ENCODE results near the gene DYSF.
A peak's percentile ranks its signal among the peaks of the same experiment; 100 is the strongest.

The DYSF gene

GRCh38 chr2:71686781-71687180 is 233.4 kb downstream of the DYSF start:
- peak in 3 of 58 donors; percentile 16 to 22 (median 17) for DNase-seq

- no peak for DNase-seq
These were observed 234.1 kb downstream of the DYSF start for GRCh38 chr2:71687412-71687811.

- DNase-seq: no peak
These were observed 235.2 kb downstream of the DYSF start for GRCh38 chr2:71688530-71688929.

DNA sequence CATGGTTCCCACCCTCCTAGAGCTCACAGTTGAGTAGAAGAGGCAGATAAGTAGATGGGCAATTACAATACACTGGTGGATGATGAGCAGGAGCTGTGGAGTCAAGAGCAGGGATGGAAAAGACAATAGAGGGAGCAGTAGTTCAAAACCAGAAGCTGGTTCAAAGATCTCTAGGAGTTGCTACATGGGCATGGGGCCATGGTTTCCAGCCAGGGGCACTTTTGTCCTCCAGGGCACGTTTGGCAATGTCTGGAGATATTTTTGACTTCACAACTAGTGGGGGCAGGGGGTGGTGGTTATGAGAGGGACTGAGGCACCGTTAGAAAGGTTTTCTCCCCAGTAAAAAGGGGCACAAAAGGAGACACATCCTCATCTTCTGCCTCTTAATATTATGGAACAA is 236.0 kb downstream of the DYSF start:
- no peak for DNase-seq

DNA sequence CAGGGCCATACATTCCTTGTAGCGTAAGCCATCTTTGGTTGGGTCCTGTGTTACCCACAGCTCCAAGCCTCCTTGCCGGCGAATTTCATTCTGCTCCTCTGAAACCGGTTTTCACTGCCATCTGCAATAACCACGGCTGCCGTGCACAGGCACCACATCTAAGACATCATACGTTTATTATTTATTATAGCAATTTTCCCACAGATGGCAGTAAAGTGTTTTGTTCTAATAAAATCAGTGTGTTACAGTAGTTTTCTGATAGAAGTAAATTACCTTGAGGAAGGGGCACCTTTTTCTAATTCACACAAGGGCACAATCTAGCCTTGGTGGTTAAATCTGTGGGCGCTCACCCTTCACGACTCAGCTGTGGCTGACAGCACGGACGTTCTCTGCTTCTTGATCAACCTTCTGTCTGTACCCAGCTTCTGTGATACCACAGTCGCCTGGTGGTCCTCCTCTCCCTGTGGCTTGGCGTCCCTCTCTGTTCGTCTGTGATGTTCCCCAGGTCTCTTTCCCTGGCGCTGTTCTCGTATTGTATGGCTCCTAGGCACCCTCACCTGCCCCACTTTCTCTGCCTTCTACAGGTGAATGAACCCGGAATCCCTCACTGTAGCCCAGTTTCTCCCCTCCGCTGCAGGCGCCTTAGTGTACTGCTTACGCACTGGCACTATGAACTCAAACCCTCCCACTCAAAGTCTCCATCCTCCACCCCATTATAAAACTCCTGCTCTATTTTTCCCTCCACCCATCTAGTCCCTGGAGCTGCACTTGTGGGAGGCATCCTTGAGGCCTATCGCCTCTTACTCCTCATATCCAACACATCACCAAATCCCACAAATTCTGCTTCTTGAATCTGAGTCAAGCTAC is 236.8 kb downstream of the DYSF start:
- no peak for DNase-seq

GRCh38 chr2:71690876-71691475 is 237.6 kb downstream of the DYSF start:
- DNase-seq: no peak

DNA sequence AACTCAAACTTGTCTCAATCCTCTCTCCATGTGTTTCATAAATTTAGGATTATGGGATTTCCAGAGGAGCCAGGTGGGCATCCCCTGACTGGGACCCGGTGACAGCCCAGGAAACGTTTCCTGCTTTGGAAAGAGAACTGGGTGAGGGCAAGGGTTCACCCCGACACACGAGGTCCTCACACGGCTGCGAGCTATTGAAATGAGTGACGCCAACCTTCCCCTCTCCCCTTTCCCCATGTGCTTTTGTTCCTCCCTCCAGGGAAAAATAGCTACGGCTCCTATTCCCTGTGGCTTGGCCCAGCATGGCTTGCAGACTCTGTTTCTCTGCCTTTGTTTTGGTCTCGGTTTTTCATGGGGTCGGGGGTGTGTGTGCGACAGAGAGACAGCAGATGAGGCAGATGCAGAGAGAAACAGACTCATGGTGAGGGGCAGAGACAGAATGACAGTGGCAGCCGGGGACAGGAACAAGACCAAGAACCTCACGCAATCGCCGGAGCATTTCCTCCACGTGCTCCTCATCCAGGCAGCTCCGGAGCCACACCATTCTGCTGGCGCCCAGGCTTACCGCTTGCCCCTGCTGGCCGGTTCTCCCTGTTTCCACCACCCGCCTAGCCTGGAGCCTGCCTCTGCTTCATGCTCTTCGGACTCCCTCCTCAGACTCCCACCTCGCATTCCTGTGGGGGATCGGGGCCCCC is 238.5 kb downstream of the DYSF start:
- DNase-seq: no peak

- DNase-seq: no peak
These were observed 239.4 kb downstream of the DYSF start for GRCh38 chr2:71692621-71693277.

GRCh38 chr2:71693286-71694270 is 240.2 kb downstream of the DYSF start:
- no peak for DNase-seq

- no peak for DNase-seq
These were observed 241.3 kb downstream of the DYSF start for GRCh38 chr2:71694501-71695234.

- DNase-seq: no peak
These were observed 242.1 kb downstream of the DYSF start for GRCh38 chr2:71695235-71696120.

GRCh38 chr2:71696381-71696780 is 243.0 kb downstream of the DYSF start:
- no peak for DNase-seq

DNA sequence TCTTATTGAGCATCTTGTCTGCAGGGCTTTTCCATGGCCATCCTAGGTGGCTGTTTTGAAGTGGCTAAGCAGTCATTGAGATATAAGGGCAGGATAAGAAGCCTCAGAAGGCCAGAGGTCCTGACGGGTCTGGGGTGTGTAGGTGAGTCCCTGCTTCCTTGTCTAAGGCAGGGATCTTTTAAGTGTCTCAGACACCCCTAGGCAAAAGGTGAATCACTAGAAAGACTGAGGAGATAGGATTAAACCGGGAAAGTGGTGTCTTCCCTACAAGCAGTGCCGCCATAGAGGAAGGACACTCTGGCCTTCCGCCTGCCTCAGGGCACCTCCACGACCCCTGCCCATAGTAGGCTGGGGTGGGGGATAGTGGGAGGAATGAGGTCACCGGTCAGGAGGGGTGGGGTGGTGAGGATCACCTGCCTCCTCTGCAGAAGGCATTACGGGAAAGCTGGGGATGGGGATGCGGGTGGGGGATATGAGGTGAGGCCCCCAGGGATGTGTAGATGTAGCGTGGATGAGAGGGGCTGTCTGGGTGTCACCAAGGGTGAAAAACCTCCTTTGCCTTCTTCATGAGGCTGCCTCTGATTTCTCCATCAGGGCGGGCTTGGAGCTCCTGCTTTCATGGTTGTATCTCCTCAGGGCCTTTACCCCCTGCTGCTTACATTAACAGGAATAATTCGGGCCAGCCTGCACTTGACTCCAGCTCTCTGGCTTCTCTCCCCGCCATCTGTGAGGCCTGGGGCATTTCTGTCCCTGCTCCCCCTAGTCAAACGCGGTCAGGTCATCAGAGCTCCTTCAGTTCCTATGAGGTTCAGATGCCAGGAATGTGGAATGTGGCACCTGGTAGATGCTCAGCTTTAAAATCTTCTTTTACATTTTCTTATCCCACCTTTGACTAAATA is 244.0 kb downstream of the DYSF start:
- no peak for DNase-seq

DNA sequence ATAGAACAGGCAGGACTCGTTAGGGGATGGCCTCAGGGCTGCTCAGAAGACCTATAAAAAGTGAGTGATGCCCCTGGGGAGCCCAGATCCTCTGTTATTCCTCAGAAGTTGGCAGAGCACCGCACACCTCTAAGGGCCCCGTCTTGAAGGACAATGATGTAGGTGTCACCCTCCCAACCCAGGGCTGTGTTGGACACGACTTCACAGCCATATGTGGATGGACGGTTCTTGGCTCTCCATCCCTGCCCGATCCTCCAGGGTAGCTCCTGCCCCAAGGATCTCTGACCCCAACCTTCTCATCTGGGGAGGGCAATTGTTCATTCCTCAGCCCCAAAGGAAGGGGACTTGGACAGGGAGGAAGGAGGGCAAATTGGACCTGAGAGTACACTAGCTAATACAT is 246.1 kb downstream of the DYSF start:
- no peak for DNase-seq

DNA sequence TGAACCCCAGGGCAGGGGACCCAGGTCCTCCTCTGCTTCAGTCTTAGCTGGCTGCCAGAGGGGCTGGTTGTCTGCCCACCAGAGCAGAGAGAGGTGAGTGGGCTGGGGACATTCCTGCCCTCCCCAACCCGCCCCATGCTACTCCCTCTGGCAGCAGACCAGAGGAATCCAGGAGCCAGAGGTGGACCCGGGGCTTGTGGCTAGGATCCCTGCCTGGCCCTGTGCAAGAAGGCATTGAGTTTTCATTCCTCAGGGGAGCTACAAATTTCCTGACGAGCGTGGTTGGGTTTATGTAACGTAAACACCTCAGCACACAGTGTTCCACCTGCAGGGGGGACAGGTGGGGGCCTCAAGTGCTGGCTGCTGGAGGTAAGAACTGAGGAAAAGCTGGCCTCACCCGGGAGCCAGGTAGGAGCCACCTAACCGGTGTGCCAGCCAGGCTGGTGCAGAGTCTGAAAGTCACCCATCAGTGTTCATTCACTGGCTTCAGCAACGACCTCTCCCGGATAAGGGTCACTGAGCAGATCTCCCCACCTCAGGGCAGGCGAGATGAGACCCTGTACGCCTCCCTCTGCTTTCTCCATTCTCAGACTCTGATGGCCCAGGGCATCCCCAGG is 246.8 kb downstream of the DYSF start:
- DNase-seq: no peak

- peak in 53 of 58 donors; percentile 30 to 90 (median 69) for DNase-seq
These were observed 247.5 kb downstream of the DYSF start for GRCh38 chr2:71700658-71701397.
